ENCODE results near the gene PIK3R3.

Gene PIK3R3

GRCh38 chr1:46131712-46132528 is 509 bp downstream of the PIK3R3 start:
- Mint-ChIP-seq H3K36me3 (peaks cover 2% of the 10 kb centered on the region), H3K9me3 (no peaks in the 10 kb centered on the region), H3K4me1 (peaks cover 31% of the 10 kb centered on the region), H3K27ac (no peak overlapping the region), H3K4me3 (peak overlapping the region; percentile 93), H3K27me3 (peaks cover 47% of the 10 kb centered on the region)

- peak overlapping the region; percentile 93 for H3K4me3 Mint-ChIP-seq
- peaks cover 43% of the 10 kb centered on the region for H3K27me3 Mint-ChIP-seq
- no peak overlapping the region for H3K27ac Mint-ChIP-seq
- peaks cover 31% of the 10 kb centered on the region for H3K4me1 Mint-ChIP-seq
- peaks cover 2% of the 10 kb centered on the region for H3K36me3 Mint-ChIP-seq
- H3K9me3 Mint-ChIP-seq, result no peaks in the 10 kb centered on the region
These were observed 1.3 kb downstream of the PIK3R3 start for GRCh38 chr1:46131093-46131492.

GRCh38 chr1:46130606-46131005 is 1.8 kb downstream of the PIK3R3 start:
- H3K4me1 Mint-ChIP-seq, result peaks cover 31% of the 10 kb centered on the region
- no peak overlapping the region for H3K27ac Mint-ChIP-seq
- no peaks in the 10 kb centered on the region for H3K9me3 Mint-ChIP-seq
- H3K36me3 Mint-ChIP-seq, result peaks cover 2% of the 10 kb centered on the region
- H3K27me3 Mint-ChIP-seq, result peaks cover 43% of the 10 kb centered on the region
- H3K4me3 Mint-ChIP-seq, result no peak overlapping the region

GRCh38 chr1:46130121-46130520 is 2.3 kb downstream of the PIK3R3 start:
- H3K27ac Mint-ChIP-seq, result no peak overlapping the region
- H3K9me3 Mint-ChIP-seq, result no peaks in the 10 kb centered on the region
- H3K4me1 Mint-ChIP-seq, result peaks cover 31% of the 10 kb centered on the region
- H3K36me3 Mint-ChIP-seq, result peaks cover 2% of the 10 kb centered on the region
- H3K27me3 Mint-ChIP-seq, result peaks cover 41% of the 10 kb centered on the region
- no peak overlapping the region for H3K4me3 Mint-ChIP-seq

- H3K36me3 Mint-ChIP-seq, result peaks cover 2% of the 10 kb centered on the region
- peaks cover 32% of the 10 kb centered on the region for H3K27me3 Mint-ChIP-seq
These were observed 4.1 kb downstream of the PIK3R3 start for GRCh38 chr1:46128344-46128743.

DNA sequence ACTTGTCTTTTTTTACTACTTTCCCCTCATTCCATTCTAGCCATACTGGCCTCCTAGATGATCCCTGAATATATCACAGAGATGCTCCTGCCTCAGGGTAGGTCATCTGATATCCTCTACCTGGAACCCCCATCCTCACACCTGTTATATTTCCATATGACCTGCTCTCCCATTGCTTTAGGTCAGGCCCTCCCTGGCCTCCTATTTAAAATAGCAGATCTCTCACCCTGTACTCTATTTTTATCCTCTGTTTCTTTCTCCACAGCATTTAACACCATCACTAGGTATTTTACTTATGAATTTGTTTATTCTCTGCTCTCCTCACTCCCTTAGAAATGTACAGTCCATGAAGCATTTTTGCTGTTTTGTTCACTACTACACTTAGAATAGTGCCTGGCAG is 13.6 kb downstream of the PIK3R3 start:
- no peaks in the 10 kb centered on the region for H3K36me3 Mint-ChIP-seq
- H3K27ac Mint-ChIP-seq, result no peak overlapping the region
- peaks cover 3% of the 10 kb centered on the region for H3K4me1 Mint-ChIP-seq
- H3K9me3 Mint-ChIP-seq, result no peaks in the 10 kb centered on the region
- no peak overlapping the region for H3K4me3 Mint-ChIP-seq
- peaks cover 1% of the 10 kb centered on the region for H3K27me3 Mint-ChIP-seq

More at GRCh38 chr1:46128344-46128743, 4.1 kb downstream of the PIK3R3 start:
- H3K27ac Mint-ChIP-seq, result no peak overlapping the region
- no peak overlapping the region for H3K4me3 Mint-ChIP-seq
- H3K4me1 Mint-ChIP-seq, result peaks cover 21% of the 10 kb centered on the region
- H3K9me3 Mint-ChIP-seq, result no peaks in the 10 kb centered on the region

DNA sequence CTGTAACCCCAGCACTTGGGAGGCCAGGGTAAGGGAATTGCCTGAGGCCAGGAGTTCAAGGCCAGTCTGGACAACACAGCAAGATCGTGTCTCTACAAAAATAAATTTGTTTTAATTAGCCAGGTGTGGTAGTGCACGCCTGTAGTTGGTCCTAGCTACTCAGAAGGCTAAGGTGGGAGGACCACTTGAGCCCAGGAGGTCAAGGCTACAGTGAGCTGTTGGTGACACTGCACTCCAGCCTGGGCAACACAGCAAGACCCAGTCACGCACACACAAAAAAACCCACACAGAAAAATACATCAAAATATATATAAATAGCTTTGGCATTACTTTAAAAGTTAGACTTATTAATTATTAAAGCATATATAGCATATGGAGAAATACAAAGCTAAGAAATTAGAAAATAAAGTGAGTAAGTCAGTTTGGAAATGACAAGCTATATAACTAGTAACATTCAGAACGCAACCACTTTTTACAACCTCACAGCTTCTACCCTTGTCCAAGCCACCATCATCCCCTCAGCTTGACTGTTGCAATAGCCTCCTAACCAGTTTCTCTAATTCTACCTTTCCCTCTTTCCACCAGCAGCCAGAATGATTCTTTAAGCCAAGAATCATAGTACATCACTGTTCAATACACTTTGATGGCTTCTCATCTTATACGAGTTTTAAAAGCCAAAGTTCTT is 14.5 kb downstream of the PIK3R3 start:
- H3K4me1 Mint-ChIP-seq, result peaks cover 3% of the 10 kb centered on the region
- no peaks in the 10 kb centered on the region for H3K9me3 Mint-ChIP-seq
- no peak overlapping the region for H3K4me3 Mint-ChIP-seq
- no peaks in the 10 kb centered on the region for H3K36me3 Mint-ChIP-seq
- peaks cover 1% of the 10 kb centered on the region for H3K27me3 Mint-ChIP-seq
- H3K27ac Mint-ChIP-seq, result no peak overlapping the region

DNA sequence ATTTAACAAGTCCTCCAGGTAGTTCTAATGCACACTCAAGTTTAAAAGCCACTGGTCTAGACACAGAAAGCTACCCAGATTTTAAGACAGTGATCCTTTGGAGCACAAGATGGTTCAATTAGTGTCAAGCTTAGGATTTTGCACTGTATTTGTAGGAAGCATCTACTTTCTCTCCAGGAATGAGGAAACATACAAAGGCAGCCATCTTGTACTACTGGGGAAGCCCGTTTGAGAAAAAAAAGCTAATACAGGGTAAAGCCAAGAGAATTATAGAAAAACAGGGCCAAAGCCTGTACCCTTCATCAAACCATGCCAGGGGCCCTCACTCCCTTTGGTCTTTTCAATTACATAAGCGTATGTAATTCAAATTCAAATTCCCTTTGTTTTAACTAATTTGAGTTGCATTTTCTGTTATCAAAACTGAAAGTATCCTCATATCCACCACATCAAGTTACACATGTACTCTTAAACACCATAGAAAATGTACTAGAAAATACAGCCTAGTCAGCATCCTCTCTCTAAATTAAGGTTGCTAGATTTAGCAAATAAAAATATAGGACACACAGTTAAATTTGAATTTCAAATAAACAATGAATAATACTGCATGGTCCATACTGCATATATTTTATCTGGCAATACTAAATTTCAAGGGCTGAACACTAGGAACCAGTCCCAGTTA is 17.4 kb downstream of the PIK3R3 start:
- Mint-ChIP-seq H3K9me3 (no peaks in the 10 kb centered on the region), H3K27me3 (no peaks in the 10 kb centered on the region), H3K4me1 (peaks cover 3% of the 10 kb centered on the region), H3K27ac (no peak overlapping the region), H3K4me3 (no peak overlapping the region), H3K36me3 (no peaks in the 10 kb centered on the region)

- no peaks in the 10 kb centered on the region for H3K36me3 Mint-ChIP-seq
- peaks cover 2% of the 10 kb centered on the region for H3K27me3 Mint-ChIP-seq
- H3K4me1 Mint-ChIP-seq, result peaks cover 3% of the 10 kb centered on the region
- H3K27ac Mint-ChIP-seq, result no peak overlapping the region
- no peak overlapping the region for H3K4me3 Mint-ChIP-seq
- no peaks in the 10 kb centered on the region for H3K9me3 Mint-ChIP-seq
These were observed 18.5 kb downstream of the PIK3R3 start for GRCh38 chr1:46113948-46114347.

- Mint-ChIP-seq H3K9me3 (no peaks in the 10 kb centered on the region), H3K27me3 (peaks cover 2% of the 10 kb centered on the region), H3K4me1 (peaks cover 3% of the 10 kb centered on the region), H3K4me3 (no peak overlapping the region), H3K36me3 (no peaks in the 10 kb centered on the region), H3K27ac (no peak overlapping the region)
These were observed 20.3 kb downstream of the PIK3R3 start for GRCh38 chr1:46112108-46112507.

GRCh38 chr1:46110521-46110920 is 21.9 kb downstream of the PIK3R3 start:
- Mint-ChIP-seq H3K27ac (no peak overlapping the region), H3K27me3 (peaks cover 2% of the 10 kb centered on the region), H3K36me3 (no peaks in the 10 kb centered on the region), H3K9me3 (no peaks in the 10 kb centered on the region), H3K4me3 (no peak overlapping the region), H3K4me1 (peaks cover 3% of the 10 kb centered on the region)

- Mint-ChIP-seq H3K4me3 (no peak overlapping the region), H3K36me3 (peaks cover 2% of the 10 kb centered on the region), H3K27me3 (peaks cover 3% of the 10 kb centered on the region), H3K9me3 (no peaks in the 10 kb centered on the region), H3K4me1 (peaks cover 1% of the 10 kb centered on the region), H3K27ac (no peak overlapping the region)
These were observed 29.5 kb downstream of the PIK3R3 start for GRCh38 chr1:46102769-46103476.

- Mint-ChIP-seq H3K36me3 (peaks cover 2% of the 10 kb centered on the region), H3K4me3 (no peak overlapping the region), H3K9me3 (no peaks in the 10 kb centered on the region), H3K27ac (no peak overlapping the region), H3K4me1 (peaks cover 10% of the 10 kb centered on the region), H3K27me3 (peaks cover 5% of the 10 kb centered on the region)
These were observed 33.2 kb downstream of the PIK3R3 start for GRCh38 chr1:46099215-46099614.

GRCh38 chr1:46098027-46098712 is 34.3 kb downstream of the PIK3R3 start:
- peaks cover 10% of the 10 kb centered on the region for H3K4me1 Mint-ChIP-seq
- peaks cover 5% of the 10 kb centered on the region for H3K27me3 Mint-ChIP-seq
- H3K27ac Mint-ChIP-seq, result no peak overlapping the region
- no peaks in the 10 kb centered on the region for H3K9me3 Mint-ChIP-seq
- H3K36me3 Mint-ChIP-seq, result peaks cover 2% of the 10 kb centered on the region
- no peak overlapping the region for H3K4me3 Mint-ChIP-seq

GRCh38 chr1:46097149-46097472 is 35.3 kb downstream of the PIK3R3 start:
- no peak overlapping the region for H3K27ac Mint-ChIP-seq
- peaks cover 5% of the 10 kb centered on the region for H3K27me3 Mint-ChIP-seq
- peaks cover 10% of the 10 kb centered on the region for H3K4me1 Mint-ChIP-seq
- no peaks in the 10 kb centered on the region for H3K9me3 Mint-ChIP-seq
- H3K4me3 Mint-ChIP-seq, result no peak overlapping the region
- H3K36me3 Mint-ChIP-seq, result peaks cover 2% of the 10 kb centered on the region
